ENCODE data around the gene CENPW. TPM values are rescaled to one million over a fixed set of nuclear protein-coding genes. Genes with fewer than 3 reads are reported as not detected.

The CENPW gene
- total RNA-seq, 1 experiment from 2014 or later = 46.9 TPM

- no peaks in the 10 kb centered on the region for H3K27me3 ChIP-seq (ENCODE audit: insufficient read depth, low read length)
- H3K4me1 ChIP-seq (ENCODE audit: control insufficient read depth in 1 of 2, insufficient read depth in 2 of 2, low read length in 2 of 2) = no peaks in the 10 kb centered on the region
- H3K9ac ChIP-seq (ENCODE audit: low read length) = no peak overlapping the region
- H3K27ac ChIP-seq (ENCODE audit: low read depth, low read length) = no peak overlapping the region
- POLR2A ChIA-PET = no interaction called here
- H3K4me2 ChIP-seq (ENCODE audit: low read length) = no peak overlapping the region
- H3K9me2 ChIP-seq (ENCODE audit: insufficient read depth) = no peaks in the 10 kb centered on the region
- no peaks in the 10 kb centered on the region for H3K36me3 ChIP-seq (ENCODE audit: control insufficient read depth in 1 of 2, insufficient read depth in 2 of 2, low read length in 2 of 2)
- no peak overlapping the region for H3K4me3 ChIP-seq (replicated peaks in 1 of 2; ENCODE audit: low read depth in 1 of 2, low read length in 2 of 2)
- no peaks in the 10 kb centered on the region for H4K20me1 ChIP-seq (ENCODE audit: insufficient read depth)
- no peak for ATAC-seq
- TF ChIP-seq ZBTB33 (IDR thresholded peaks at IDR 0.05; ENCODE audit: extremely low read depth, insufficient replicate concordance, low read length) (no peak), REST (IDR thresholded peaks at IDR 0.05; ENCODE audit: low read depth) (no peak), ELF1 (IDR thresholded peaks at IDR 0.05; ENCODE audit: borderline replicate concordance, low read depth) (no peak)
- no TSS peak for BruUV-seq (replicated peaks)
- intact Hi-C loops (cut with micrococcal nuclease) = no loop called here
- CTCF ChIA-PET = no interaction called here
- H2AFZ ChIP-seq (ENCODE audit: low read depth, low read length, poor library complexity, severe bottlenecking) = no peak overlapping the region
- H3K79me2 ChIP-seq (ENCODE audit: insufficient read depth, low read length) = no peaks in the 10 kb centered on the region
- no peaks in the 10 kb centered on the region for H3K9me3 ChIP-seq (ENCODE audit: control insufficient read depth in 1 of 2, insufficient read depth in 1 of 2, low read depth in 1 of 2, low read length in 2 of 2)
- RAD21 ChIA-PET (ENCODE audit: low non-redundant PET in 1 of 2, low total read pairs in 2 of 2, uncharacterized antibody in 2 of 2, unreplicated experiment in 2 of 2) = no interaction called here
- no peak for DNase-seq (ENCODE audit: low read depth, low spot score)
Measured at GRCh38 chr6:126380072-126380583, 40.2 kb downstream of the CENPW start.
